HEK293T (cell line): Measurements from ENCODE around the gene B3GNT2.

ENCODE experiments used
- CTCF ChIA-PET: fragments of 350-600 bp; formaldehyde crosslinking; extraction: SDS; loops from one replicate; lab custom pipeline; 2021; ENCODE audit warnings: antibody characterized with exemption, inconsistent platforms; lab: Yijun Ruan, JAX
- POLR2A ChIA-PET: fragments of 350-600 bp; formaldehyde crosslinking; extraction: SDS; loops from one replicate; lab custom pipeline; 2020; ENCODE audit warnings: antibody characterized with exemption, inconsistent platforms; lab: Yijun Ruan, JAX
- DNase-seq: peaks from one replicate; pipeline ENCODE4 v3.0.0; 2012; ENCODE audit warnings: mixed read lengths; ENCODE audit errors: extremely low spot score
- ARNT ChIP-seq: fragments of 450-650 bp; IDR thresholded peaks from 2 replicates; pipeline ENCODE4 v1.6.1; 2017; ENCODE audit warnings: mild to moderate bottlenecking
- BHLHE40 ChIP-seq: fragments of 450-650 bp; IDR thresholded peaks from 2 replicates; pipeline ENCODE4 v1.6.1; 2016; ENCODE audit warnings: mild to moderate bottlenecking, moderate library complexity, borderline replicate concordance
- CTBP1 ChIP-seq: fragments of 450-650 bp; IDR thresholded peaks from 2 replicates; pipeline ENCODE4 v1.6.1; 2016; ENCODE audit warnings: borderline replicate concordance
- ELF4 ChIP-seq: fragments of 450-650 bp; IDR thresholded peaks from 2 replicates; pipeline ENCODE4 v1.6.1; 2017; ENCODE audit warnings: antibody characterized with exemption
- FOXA1 ChIP-seq: fragments of 450-650 bp; IDR thresholded peaks from 2 replicates; pipeline ENCODE4 v1.6.1; 2016; ENCODE audit warnings: mild to moderate bottlenecking
- FOXK2 ChIP-seq: fragments of 450-650 bp; IDR thresholded peaks from 2 replicates; pipeline ENCODE4 v1.6.1; 2016; ENCODE audit warnings: mild to moderate bottlenecking
- FOXM1 ChIP-seq: fragments of 450-650 bp; IDR thresholded peaks from 2 replicates; pipeline ENCODE4 v1.6.1; 2017; ENCODE audit warnings: mild to moderate bottlenecking, borderline replicate concordance
- HDGF ChIP-seq: fragments of 450-650 bp; IDR thresholded peaks from 2 replicates; pipeline ENCODE4 v1.6.1; 2017; ENCODE audit warnings: antibody characterized with exemption, borderline replicate concordance
- L3MBTL2 ChIP-seq: fragments of 450-650 bp; conservative IDR thresholded peaks from 2 replicates; pipeline ENCODE4 v1.6.1; 2016; ENCODE audit warnings: mild to moderate bottlenecking
- LEF1 ChIP-seq: fragments of 450-650 bp; IDR thresholded peaks from 2 replicates; pipeline ENCODE4 v1.6.1; 2017; ENCODE audit warnings: mild to moderate bottlenecking, borderline replicate concordance
- NFRKB ChIP-seq: fragments of 450-650 bp; IDR thresholded peaks from 2 replicates; pipeline ENCODE4 v1.6.1; 2016; ENCODE audit warnings: mild to moderate bottlenecking, moderate library complexity
- PKNOX1 ChIP-seq: fragments of 450-650 bp; IDR thresholded peaks from 2 replicates; pipeline ENCODE4 v1.6.1; 2016
- SP1 ChIP-seq: fragments of 450-650 bp; IDR thresholded peaks from 2 replicates; pipeline ENCODE4 v1.6.1; 2017
- SUZ12 ChIP-seq: fragments of 450-650 bp; IDR thresholded peaks from 2 replicates; pipeline ENCODE4 v1.6.1; 2016; ENCODE audit warnings: mild to moderate bottlenecking
- TARDBP ChIP-seq: fragments of 450-650 bp; IDR thresholded peaks from 2 replicates; pipeline ENCODE4 v1.6.1; 2016
- ZNF384 ChIP-seq: fragments of 450-650 bp; IDR thresholded peaks from 2 replicates; pipeline ENCODE4 v1.6.1; 2016

Gene B3GNT2

GRCh38 chr2:62243983-62244382 lies 48.1 kb downstream of the B3GNT2 start:
- ChIA-PET POLR2A (no interaction called here), CTCF (no interaction called here)
- DNase-seq, result no peak
- TF ChIP-seq BHLHE40 (no peak), TARDBP (no peak), ZNF384 (no peak), FOXA1 (no peak), ELF4 (no peak), NFRKB (no peak), HDGF (no peak), SUZ12 (no peak), FOXK2 (no peak)

- ChIA-PET POLR2A (no interaction called here), CTCF (no interaction called here)
- TF ChIP-seq CTBP1 (no peak), ELF4 (no peak), FOXK2 (no peak), SUZ12 (no peak), TARDBP (no peak), SP1 (no peak), FOXM1 (no peak), PKNOX1 (no peak), ARNT (no peak), ZNF384 (no peak), NFRKB (no peak)
- no peak for DNase-seq
Observed at GRCh38 chr2:62248226-62248625, 52.3 kb downstream of the B3GNT2 start.

- ChIA-PET CTCF (no interaction called here), POLR2A (no interaction called here)
- DNase-seq, result no peak
- no peak for TF ChIP-seq FOXM1
- TF ChIP-seq ELF4, result no peak
- no peak for TF ChIP-seq FOXK2
- TF ChIP-seq ZNF384, result no peak
- TF ChIP-seq SP1, result no peak
- no peak for TF ChIP-seq HDGF
- TF ChIP-seq LEF1, result no peak
- TF ChIP-seq SUZ12, result no peak
- TF ChIP-seq FOXA1, result no peak
- no peak for TF ChIP-seq ARNT
- no peak for TF ChIP-seq NFRKB
- no peak for TF ChIP-seq L3MBTL2
- no peak for TF ChIP-seq CTBP1
Observed at GRCh38 chr2:62250239-62250638, 54.3 kb downstream of the B3GNT2 start.

GRCh38 chr2:62254424-62255266 lies 58.7 kb downstream of the B3GNT2 start:
- ChIA-PET CTCF (no interaction called here), POLR2A (no interaction called here)
- no peak for DNase-seq
- TF ChIP-seq ARNT, result no peak
- no peak for TF ChIP-seq SUZ12
- no peak for TF ChIP-seq FOXA1
- no peak for TF ChIP-seq FOXM1
- no peak for TF ChIP-seq CTBP1
- TF ChIP-seq FOXK2, result no peak
- TF ChIP-seq ZNF384, result no peak
- no peak for TF ChIP-seq HDGF
- TF ChIP-seq TARDBP, result no peak

- DNase-seq, result no peak
- POLR2A ChIA-PET, result no interaction called here
- no peak for TF ChIP-seq ARNT
- no peak for TF ChIP-seq SP1
- TF ChIP-seq FOXK2, result no peak
- CTCF ChIA-PET, result no interaction called here
Observed at GRCh38 chr2:62257466-62257865, 61.6 kb downstream of the B3GNT2 start.

- ChIA-PET CTCF (interaction anchor here (0.7 kb wide), 1 partner anchor 1225 kb away, joined by 5 read pairs; no protein-coding TSS in a partner anchor), POLR2A (no interaction called here)
- TF ChIP-seq ELF4, result no peak
- no peak for TF ChIP-seq FOXM1
- no peak for TF ChIP-seq HDGF
- no peak for TF ChIP-seq PKNOX1
- no peak for TF ChIP-seq ZNF384
- no peak for DNase-seq
Observed at GRCh38 chr2:62263076-62263715, 67.3 kb downstream of the B3GNT2 start.

GRCh38 chr2:62264186-62264585 lies 68.3 kb downstream of the B3GNT2 start:
- ChIA-PET POLR2A (no interaction called here), CTCF (interaction anchor here (0.7 kb wide), 1 partner anchor 1224 kb away, joined by 5 read pairs; no protein-coding TSS in a partner anchor)
- TF ChIP-seq CTBP1 (no peak), FOXK2 (no peak), HDGF (no peak), PKNOX1 (no peak), ARNT (no peak), FOXM1 (no peak), FOXA1 (no peak), ELF4 (no peak), LEF1 (no peak), SUZ12 (no peak), TARDBP (no peak), L3MBTL2 (no peak), NFRKB (no peak), ZNF384 (no peak), SP1 (no peak)
- no peak for DNase-seq
